HG02943 (cell line): ENCODE results near the gene TRIM56.
"Not testable (repeated sequence)": the region's sequence is repeated elsewhere in the genome, so short reads cannot be mapped to it uniquely, and the experiment has no call there.

Experiments
- ATAC-seq: cut with Tn5 transposase; IDR thresholded peaks from one replicate; pipeline ENCODE4 v1.9.1; 2021; ENCODE audit warnings: mild to moderate bottlenecking, low read depth, moderate library complexity; ENCODE audit not compliant: unreplicated experiment

The TRIM56 gene

GRCh38 chr7:101128040-101128834 is 43.0 kb downstream of the TRIM56 start:
- no peak for ATAC-seq

- no peak for ATAC-seq
Measured at GRCh38 chr7:101129603-101130117, 44.4 kb downstream of the TRIM56 start.

GRCh38 chr7:101132626-101133600 is 47.6 kb downstream of the TRIM56 start:
- ATAC-seq: not testable (repeated sequence)

- no peak for ATAC-seq
Measured at GRCh38 chr7:101133621-101134398, 48.5 kb downstream of the TRIM56 start.

GRCh38 chr7:101134399-101134980 is 49.2 kb downstream of the TRIM56 start:
- no peak for ATAC-seq

- no peak for ATAC-seq
Measured at GRCh38 chr7:101137651-101138212, 52.5 kb downstream of the TRIM56 start.

- peak; percentile 59 for ATAC-seq
Measured at GRCh38 chr7:101138213-101138870, 53.1 kb downstream of the TRIM56 start.

GRCh38 chr7:101140339-101140699 is 55.0 kb downstream of the TRIM56 start:
- no peak for ATAC-seq

- ATAC-seq: no peak
Measured at GRCh38 chr7:101140746-101141382, 55.6 kb downstream of the TRIM56 start.
